Pons (tissue), 1 donor: ENCODE measurements around the gene FXYD6.
"Not testable (repeated sequence)": the region's sequence is repeated elsewhere in the genome, so short reads cannot be mapped to it uniquely, and the experiment has no call there.

ENCODE experiments used
- DNase-seq: peaks from one replicate; pipeline ENCODE4 v3.0.0-alpha.2; 2016; ENCODE audit warnings: low spot score

FXYD6 gene, protein sequence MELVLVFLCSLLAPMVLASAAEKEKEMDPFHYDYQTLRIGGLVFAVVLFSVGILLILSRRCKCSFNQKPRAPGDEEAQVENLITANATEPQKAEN

GRCh38 chr11:117876341-117877119 lies at the start of gene FXYD6:
TSS of gene FXYD6 (minus strand) at chr11:117876658. CDS start at chr11:117842776, 33,882 bp downstream.
- DNase-seq, result no peak

DNA sequence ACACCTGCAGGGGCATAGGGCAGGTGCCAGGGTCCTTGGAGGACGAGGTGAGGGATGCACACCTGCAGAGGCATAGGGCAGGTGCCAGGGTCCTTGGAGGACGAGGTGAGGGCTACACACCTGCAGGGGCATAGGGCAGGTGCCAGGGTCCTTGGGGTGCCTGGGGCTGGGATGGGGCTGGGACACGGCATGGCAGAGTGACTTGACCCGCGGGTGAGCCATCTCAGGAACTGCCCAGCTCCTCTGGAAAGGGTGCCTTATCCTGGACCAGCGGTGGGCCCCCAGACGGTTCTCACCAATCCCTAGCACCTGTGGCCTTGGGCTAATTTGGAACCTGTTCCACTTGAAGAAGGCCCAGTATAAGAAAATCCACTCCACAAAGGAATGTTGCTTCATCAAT lies 49.7 kb upstream of the FXYD6 start:
- not testable (repeated sequence) for DNase-seq

DNA sequence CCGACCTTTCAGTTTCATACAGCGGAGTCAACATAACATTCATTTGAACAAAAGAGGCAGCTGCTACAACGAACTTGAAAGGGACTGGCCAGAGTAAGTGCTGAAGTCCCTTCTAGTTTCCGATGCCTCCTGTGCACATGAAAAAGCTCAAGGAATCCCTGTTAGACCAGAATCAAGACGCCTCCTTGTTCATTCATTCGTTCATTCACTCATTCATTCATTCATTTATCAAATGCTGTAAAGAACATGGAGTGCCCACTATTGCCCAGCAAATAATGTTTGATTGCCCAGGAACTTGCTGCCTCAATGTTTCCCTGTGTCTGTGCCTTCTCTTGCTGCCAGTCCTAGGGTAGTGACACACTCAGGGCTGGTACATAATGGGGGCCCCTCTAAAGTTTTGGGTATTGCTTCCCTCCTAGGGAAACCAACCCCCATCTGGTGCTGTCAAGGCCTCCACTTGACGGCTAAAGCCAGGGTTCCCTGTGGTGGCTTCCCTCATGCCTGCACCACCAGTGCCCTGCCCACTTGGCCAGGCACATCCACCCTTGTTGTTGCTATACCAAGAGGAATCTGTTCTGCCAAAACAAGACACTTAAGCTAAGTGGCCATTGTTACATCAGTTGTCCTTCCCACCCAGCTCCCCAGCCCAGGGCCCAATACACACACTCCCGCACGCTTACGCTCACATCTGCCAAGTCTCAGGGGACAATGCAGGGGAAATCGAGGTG lies 48.9 kb upstream of the FXYD6 start:
- no peak for DNase-seq

GRCh38 chr11:117924631-117925170 lies 48.2 kb upstream of the FXYD6 start:
- no peak for DNase-seq

DNA sequence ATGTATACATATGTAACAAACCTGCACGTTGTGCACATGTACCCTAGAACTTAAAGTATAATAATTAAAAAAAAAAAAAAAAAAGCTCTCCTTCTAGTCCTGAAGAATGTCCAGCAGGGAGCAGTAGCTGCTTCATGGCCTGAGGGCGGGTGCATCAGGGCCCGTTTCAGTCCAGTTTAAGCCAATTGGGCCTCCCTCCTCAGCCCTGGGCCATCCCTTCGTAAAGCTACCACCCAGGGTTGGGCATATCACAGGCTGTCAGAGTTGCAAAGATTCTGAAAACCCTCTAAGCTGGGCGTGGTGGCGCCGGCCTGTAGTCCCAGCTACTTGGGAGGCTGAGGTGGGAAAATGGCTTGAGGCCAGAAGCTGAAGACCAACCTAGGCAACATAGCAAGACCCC lies 47.3 kb upstream of the FXYD6 start:
- DNase-seq, result no peak

DNA sequence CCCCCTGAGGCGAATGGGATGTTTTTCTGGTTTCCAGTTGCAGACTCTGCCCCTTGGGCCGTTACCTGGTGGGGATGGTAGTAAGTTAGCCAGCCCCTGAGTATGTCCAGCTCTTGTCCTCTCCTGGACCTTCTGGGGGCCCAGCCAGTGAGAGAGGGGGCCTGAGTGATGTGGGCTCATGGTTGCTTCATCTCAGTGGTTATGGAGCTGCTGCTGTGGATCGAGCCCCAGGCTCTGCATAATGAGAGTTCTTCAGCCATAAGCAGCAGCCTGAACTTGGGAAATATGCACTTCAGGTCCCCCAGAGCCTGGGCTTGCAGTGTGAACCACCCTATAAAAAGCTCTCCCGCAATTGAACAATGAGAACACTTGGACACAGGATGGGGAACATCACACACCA lies 46.8 kb upstream of the FXYD6 start:
- DNase-seq, result no peak

GRCh38 chr11:117921893-117922292 lies 45.4 kb upstream of the FXYD6 start:
- no peak for DNase-seq

- DNase-seq, result no peak
Measured at GRCh38 chr11:117921456-117921855, 45.0 kb upstream of the FXYD6 start.

- DNase-seq, result no peak
Measured at GRCh38 chr11:117919781-117920221, 43.3 kb upstream of the FXYD6 start.

DNA sequence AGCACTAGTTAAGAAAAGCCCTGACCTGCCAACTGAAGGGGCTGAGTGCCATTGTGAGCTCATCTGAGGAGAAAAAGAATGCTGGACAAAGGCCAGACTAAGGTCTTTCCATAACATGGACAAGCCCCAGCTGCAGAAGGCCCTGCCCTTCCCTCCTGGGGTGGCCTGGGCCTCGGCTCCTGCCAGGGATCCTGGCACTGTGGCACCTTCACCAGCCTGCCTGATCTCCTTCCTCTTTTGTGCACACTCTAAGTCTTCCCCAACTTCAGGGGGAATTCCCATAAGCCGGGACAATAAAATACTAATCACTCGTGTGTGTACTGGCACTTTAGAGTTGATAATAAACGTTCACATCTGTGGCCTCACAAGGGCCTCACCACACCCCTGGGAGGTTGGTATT lies 42.9 kb upstream of the FXYD6 start:
- DNase-seq, result no peak

DNA sequence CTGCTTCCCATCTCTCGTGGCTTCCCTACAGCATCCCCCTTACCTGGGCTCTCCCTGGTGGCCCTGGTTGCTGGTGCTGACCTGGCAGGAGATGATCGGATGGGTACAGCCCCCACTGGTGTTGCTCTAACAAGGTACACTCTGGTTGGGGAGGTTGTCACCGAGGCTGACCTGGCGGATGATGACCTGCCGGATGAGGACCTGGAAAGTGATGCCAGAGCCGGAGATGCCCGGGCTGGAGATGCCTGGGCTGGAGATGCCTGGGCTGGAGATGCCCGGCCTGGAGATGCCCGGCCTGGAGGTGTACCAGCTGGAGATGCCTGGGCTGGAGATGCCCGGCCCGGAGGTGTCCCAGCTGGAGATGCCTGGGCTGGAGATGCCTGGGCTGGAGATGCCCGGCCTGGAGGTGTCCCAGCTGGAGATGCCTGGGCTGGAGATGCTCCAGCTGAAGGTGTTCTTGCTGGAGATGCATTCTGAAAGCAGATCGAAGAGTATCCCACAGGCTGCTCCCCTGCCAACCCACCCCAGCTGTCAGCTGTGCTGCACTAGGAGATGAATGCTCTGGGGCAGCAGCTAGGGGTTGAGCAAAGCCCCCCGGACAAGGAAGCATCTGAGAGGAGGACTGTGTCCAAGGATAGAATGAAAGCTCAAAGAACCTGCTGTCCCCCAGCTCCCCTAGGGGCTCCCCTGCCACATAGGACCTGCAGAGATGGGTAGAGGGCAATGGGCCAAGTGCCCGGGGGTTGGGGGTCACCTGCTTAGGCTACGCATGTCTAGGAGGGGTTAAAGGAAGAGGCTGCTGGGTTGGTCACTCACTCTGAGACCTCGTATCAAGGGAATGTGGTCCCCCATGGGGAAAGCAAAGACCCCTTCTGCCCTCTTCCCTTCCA lies 42.2 kb upstream of the FXYD6 start:
- no peak for DNase-seq

DNA sequence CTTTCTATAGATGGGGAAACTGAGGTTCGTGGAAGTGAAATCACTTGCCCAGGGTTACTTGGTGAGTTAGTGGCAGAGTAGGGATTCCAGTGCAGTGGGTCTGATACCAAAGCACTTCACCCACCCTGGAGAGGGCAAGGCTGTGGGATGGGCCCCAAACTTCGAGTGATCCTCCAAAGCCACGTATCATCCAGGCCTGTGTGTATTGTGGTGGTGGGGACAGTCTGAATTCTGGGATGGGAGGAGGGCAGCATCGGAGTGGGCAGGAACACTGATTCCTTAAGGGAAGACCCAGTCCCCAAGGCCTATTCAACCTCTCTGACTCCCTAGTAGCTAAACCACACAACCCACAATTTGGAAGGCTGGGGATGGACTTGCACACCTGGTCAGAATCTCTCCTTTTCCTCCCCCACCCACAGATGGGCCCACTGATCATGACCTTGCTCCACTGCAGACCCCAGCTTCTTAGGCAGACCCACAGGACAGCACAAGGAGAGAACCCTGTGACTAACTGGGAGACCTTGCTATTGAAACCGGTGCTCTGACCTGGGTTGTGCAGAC lies 41.2 kb upstream of the FXYD6 start:
- no peak for DNase-seq

- no peak for DNase-seq
Measured at GRCh38 chr11:117916956-117917355, 40.5 kb upstream of the FXYD6 start.

DNA sequence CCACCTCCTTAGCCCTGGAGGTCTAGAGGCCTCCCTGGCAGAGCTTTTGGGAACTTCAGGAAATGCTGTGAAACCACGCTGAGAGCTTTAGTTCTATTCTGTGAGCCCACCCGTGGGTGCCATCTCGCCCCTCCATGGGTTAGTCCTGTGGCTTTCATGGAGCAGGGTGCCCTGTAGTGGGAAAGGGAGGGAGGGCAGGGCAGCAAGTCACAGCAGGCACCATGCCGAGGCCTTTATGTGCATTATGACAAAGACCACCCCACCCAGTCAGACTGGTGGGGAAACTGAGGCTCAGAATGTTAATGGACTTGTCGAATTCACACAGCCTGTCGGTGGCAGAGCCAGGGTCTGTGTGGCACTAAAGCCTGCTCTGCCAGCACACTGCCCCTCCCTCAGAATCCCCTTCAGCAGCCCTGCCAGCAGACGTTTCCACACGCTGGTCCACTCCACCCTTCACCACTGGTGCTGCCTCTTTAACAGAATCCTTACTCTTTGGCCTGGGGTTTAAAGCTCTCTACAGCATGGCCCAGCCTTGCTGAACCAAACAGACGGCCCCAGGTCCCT lies 39.3 kb upstream of the FXYD6 start:
- no peak for DNase-seq

GRCh38 chr11:117914991-117915618 lies 38.6 kb upstream of the FXYD6 start:
- DNase-seq, result no peak

- no peak for DNase-seq
Measured at GRCh38 chr11:117914398-117914761, 37.9 kb upstream of the FXYD6 start.

GRCh38 chr11:117913736-117914397 lies 37.4 kb upstream of the FXYD6 start:
- no peak for DNase-seq

- DNase-seq, result no peak
Measured at GRCh38 chr11:117912497-117912896, 36.0 kb upstream of the FXYD6 start.

GRCh38 chr11:117911694-117912093 lies 35.2 kb upstream of the FXYD6 start:
- DNase-seq, result no peak

- no peak for DNase-seq
Measured at GRCh38 chr11:117910941-117911655, 34.6 kb upstream of the FXYD6 start.
